ENCODE results near the gene BRD4. TPM values are rescaled to one million over a fixed set of nuclear protein-coding genes. Genes with fewer than 3 reads are reported as not detected.
A peak's percentile ranks its signal among the peaks of the same experiment; 100 is the strongest.

The BRD4 gene
- total and polyA plus RNA-seq, 2 experiments from 2014 or later: 63.8 to 115 TPM

DNA sequence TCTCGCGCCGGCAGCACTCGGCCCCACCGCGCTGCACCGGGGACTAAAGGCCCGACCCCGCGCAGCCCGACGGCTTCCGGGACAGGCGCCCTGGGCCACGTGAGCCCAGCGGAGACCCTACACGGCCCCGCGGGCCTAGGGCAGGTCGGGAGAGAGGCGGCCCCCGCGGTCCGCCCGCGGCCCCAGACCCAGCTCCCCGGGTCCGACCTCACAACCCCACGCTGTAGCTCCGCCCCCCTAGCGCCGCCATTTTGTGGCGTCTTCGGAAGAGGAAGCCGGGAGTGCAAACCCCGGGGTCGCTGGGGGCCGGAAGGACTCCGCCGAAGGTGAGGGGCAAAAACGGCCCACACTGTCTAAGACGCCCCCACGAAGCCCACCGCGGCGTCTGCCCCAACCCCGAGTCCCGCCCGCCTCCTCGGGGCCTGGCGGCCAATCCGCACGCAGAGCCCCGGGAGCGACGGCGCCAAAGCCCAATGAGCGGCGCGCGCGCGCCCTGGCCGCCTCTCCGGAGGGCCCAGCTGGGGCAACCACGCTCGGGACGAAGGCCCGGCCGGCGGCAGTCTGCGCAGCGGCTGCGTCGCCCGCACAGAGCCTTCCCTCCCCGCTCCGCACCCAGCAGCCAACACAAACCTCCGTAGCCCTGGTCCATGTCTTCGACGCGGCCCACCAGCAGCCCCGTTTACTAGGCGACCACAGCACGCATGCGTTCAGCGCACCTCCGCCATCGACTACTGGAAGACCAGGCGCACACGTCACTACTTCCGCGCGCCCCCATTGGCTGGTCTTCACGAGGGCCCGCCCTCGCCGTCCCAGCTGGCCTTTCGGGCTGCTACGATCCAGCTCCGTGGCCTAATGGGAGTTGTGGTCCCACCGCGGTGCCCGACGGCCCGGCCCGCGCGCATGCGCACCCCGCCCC, 47.0 kb upstream of the BRD4 start, which contains the start of gene AKAP8 (continued):
- TF ChIP-seq, protein P1, sequence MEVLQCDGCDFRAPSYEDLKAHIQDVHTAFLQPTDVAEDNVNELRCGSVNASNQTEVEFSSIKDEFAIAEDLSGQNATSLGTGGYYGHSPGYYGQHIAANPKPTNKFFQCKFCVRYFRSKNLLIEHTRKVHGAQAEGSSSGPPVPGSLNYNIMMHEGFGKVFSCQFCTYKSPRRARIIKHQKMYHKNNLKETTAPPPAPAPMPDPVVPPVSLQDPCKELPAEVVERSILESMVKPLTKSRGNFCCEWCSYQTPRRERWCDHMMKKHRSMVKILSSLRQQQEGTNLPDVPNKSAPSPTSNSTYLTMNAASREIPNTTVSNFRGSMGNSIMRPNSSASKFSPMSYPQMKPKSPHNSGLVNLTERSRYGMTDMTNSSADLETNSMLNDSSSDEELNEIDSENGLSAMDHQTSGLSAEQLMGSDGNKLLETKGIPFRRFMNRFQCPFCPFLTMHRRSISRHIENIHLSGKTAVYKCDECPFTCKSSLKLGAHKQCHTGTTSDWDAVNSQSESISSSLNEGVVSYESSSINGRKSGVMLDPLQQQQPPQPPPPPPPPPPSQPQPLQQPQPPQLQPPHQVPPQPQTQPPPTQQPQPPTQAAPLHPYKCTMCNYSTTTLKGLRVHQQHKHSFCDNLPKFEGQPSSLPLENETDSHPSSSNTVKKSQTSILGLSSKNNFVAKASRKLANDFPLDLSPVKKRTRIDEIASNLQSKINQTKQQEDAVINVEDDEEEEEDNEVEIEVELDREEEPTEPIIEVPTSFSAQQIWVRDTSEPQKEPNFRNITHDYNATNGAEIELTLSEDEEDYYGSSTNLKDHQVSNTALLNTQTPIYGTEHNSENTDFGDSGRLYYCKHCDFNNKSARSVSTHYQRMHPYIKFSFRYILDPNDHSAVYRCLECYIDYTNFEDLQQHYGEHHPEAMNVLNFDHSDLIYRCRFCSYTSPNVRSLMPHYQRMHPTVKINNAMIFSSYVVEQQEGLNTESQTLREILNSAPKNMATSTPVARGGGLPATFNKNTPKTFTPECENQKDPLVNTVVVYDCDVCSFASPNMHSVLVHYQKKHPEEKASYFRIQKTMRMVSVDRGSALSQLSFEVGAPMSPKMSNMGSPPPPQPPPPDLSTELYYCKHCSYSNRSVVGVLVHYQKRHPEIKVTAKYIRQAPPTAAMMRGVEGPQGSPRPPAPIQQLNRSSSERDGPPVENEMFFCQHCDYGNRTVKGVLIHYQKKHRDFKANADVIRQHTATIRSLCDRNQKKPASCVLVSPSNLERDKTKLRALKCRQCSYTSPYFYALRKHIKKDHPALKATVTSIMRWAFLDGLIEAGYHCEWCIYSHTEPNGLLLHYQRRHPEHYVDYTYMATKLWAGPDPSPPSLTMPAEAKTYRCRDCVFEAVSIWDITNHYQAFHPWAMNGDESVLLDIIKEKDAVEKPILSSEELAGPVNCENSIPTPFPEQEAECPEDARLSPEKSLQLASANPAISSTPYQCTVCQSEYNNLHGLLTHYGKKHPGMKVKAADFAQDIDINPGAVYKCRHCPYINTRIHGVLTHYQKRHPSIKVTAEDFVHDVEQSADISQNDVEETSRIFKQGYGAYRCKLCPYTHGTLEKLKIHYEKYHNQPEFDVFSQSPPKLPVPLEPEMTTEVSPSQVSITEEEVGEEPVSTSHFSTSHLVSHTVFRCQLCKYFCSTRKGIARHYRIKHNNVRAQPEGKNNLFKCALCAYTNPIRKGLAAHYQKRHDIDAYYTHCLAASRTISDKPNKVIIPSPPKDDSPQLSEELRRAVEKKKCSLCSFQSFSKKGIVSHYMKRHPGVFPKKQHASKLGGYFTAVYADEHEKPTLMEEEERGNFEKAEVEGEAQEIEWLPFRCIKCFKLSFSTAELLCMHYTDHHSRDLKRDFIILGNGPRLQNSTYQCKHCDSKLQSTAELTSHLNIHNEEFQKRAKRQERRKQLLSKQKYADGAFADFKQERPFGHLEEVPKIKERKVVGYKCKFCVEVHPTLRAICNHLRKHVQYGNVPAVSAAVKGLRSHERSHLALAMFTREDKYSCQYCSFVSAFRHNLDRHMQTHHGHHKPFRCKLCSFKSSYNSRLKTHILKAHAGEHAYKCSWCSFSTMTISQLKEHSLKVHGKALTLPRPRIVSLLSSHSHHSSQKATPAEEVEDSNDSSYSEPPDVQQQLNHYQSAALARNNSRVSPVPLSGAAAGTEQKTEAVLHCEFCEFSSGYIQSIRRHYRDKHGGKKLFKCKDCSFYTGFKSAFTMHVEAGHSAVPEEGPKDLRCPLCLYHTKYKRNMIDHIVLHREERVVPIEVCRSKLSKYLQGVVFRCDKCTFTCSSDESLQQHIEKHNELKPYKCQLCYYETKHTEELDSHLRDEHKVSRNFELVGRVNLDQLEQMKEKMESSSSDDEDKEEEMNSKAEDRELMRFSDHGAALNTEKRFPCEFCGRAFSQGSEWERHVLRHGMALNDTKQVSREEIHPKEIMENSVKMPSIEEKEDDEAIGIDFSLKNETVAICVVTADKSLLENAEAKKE (CRISPR knock-in tag; IDR thresholded peaks at IDR 0.05): no peak
- no peak for TF ChIP-seq EZH2phosphoT487 (IDR thresholded peaks at IDR 0.05; ENCODE audit: unreplicated experiment)
- TF ChIP-seq, protein P2, sequence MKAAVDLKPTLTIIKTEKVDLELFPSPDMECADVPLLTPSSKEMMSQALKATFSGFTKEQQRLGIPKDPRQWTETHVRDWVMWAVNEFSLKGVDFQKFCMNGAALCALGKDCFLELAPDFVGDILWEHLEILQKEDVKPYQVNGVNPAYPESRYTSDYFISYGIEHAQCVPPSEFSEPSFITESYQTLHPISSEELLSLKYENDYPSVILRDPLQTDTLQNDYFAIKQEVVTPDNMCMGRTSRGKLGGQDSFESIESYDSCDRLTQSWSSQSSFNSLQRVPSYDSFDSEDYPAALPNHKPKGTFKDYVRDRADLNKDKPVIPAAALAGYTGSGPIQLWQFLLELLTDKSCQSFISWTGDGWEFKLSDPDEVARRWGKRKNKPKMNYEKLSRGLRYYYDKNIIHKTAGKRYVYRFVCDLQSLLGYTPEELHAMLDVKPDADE (IDR thresholded peaks at IDR 0.05): peak; percentile 65
- TF ChIP-seq, protein P3, sequence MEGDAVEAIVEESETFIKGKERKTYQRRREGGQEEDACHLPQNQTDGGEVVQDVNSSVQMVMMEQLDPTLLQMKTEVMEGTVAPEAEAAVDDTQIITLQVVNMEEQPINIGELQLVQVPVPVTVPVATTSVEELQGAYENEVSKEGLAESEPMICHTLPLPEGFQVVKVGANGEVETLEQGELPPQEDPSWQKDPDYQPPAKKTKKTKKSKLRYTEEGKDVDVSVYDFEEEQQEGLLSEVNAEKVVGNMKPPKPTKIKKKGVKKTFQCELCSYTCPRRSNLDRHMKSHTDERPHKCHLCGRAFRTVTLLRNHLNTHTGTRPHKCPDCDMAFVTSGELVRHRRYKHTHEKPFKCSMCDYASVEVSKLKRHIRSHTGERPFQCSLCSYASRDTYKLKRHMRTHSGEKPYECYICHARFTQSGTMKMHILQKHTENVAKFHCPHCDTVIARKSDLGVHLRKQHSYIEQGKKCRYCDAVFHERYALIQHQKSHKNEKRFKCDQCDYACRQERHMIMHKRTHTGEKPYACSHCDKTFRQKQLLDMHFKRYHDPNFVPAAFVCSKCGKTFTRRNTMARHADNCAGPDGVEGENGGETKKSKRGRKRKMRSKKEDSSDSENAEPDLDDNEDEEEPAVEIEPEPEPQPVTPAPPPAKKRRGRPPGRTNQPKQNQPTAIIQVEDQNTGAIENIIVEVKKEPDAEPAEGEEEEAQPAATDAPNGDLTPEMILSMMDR (conservative IDR thresholded peaks at IDR 0.05; ENCODE audit: low read depth in 2 of 2): no peak
- TF ChIP-seq STAT1 (IDR thresholded peaks at IDR 0.05; ENCODE audit: unreplicated experiment): no peak
- no peak for TF ChIP-seq ZNF331 (CRISPR knock-in tag; IDR thresholded peaks at IDR 0.05; ENCODE audit: low read depth)
- peak; percentile 93 for TF ChIP-seq CREB1 (CRISPR knock-in tag; IDR thresholded peaks at IDR 0.05; ENCODE audit: low read depth)
